Adrenal gland (tissue), 12 donors: Measurements from ENCODE around the gene MBL2. TPM values are rescaled to one million over a fixed set of nuclear protein-coding genes. Genes with fewer than 3 reads are reported as not detected.

ENCODE experiments used
- DNase-seq, 7 donors: peaks; one replicate each; pipeline ENCODE4 v3.0.0-alpha.2; 2019 to 2020
- H3K27ac ChIP-seq, 5 donors: fragments of 200-600 bp; sonication (generic) in 4 of 5; 1 replicate in 3 of 5; 2 replicates in 2 of 5; pipeline versions ENCODE4 v1.5.1 to v1.8.0; 2016 to 2020; ENCODE audit warnings: mild to moderate bottlenecking in 1 of 5
- H3K27me3 ChIP-seq: fragments of 200-600 bp; 2 replicates; pipeline ENCODE4 v1.8.0; 2021
- H3K36me3 ChIP-seq, 2 donors: fragments of 200-600 bp; replicated peaks in 1 of 2; 1 replicate in 1 of 2; 2 replicates in 1 of 2; pipeline versions ENCODE4 v1.5.1 to v1.8.0; 2018 to 2022
- H3K4me1 ChIP-seq, 2 donors: fragments of 200-600 bp; replicated peaks in 1 of 2; 1 replicate in 1 of 2; 2 replicates in 1 of 2; pipeline versions ENCODE4 v1.5.1 to v1.8.0; 2018 to 2021
- H3K4me3 ChIP-seq, 4 donors: fragments of 200-600 bp; sonication (generic) in 3 of 4; one replicate each; pipeline ENCODE4 v1.5.1; 2016 to 2018
- H3K9me3 ChIP-seq, 3 donors: fragments of 200-600 bp; sonication (generic) in 1 of 3; replicated peaks in 1 of 3; 1 replicate in 2 of 3; 2 replicates in 1 of 3; pipeline versions ENCODE4 v1.5.1 to v1.8.0; 2016 to 2021
- POLR2A ChIP-seq, 2 donors: fragments of 450-650 bp; IDR thresholded peaks; one replicate each; pipeline ENCODE4 v1.6.1; 2017; ENCODE audit warnings: antibody characterized with exemption in 2 of 2, mild to moderate bottlenecking in 2 of 2, moderate library complexity in 1 of 2
- WGBS, 4 donors: extraction: QIAGEN DNeasy Blood & Tissue Kit in 2 of 4; methylation state at CpG; one replicate each; pipeline versions ENCODE4 v1.1.5 to v1.1.7; 2013 to 2017; 5-methylcytosine and 5-hydroxymethylcytosine counted together
- intact Hi-C, 2 donors: fragments of 100-400 bp; cut with DNase I; formaldehyde crosslinking; loops; one replicate each; pipeline versions ENCODE4 v1.14.1 to v1.15.0; 2022 to 2023
- polyA plus RNA-seq, 3 donors: library from polyadenylated mRNA; stranded (reverse); fragments of 200-250 nt in 2 of 3; fragments of 350-450 nt in 1 of 3; fragmentation: Illumina TruSeq in 1 of 3; extraction: RNeasy Lipid Tissue Mini Kit (QIAGEN cat#74804) in 1 of 3; gene quantifications; one replicate each; pipeline ENCODE4 v1.2.3, GENCODE V29; 2013 to 2014
- total RNA-seq, 9 donors: library from RNA; depleted of rRNA in 4 of 9; stranded (reverse); fragments of >200 nt in 4 of 9; fragments of 120-200 nt in 1 of 9; fragmentation: NEBNext Ultra II Directional in 1 of 9; extraction: Animal tissue kit (Norgen Biotek cat#: 25700) in 1 of 9; gene quantifications; one replicate each; pipeline versions ENCODE4 v1.1.0 to v1.2.4, GENCODE V29; 2013 to 2023
- TF ChIP-seq, protein P1 (sequence below), 6 experiments: fragments of 450-650 bp in 4 of 6; fragments of 200-600 bp in 2 of 6; sonication (generic) in 1 of 6; IDR thresholded peaks; 1 replicate in 5 of 6; 2 replicates in 1 of 6; pipeline versions ENCODE4 v1.5.1 to v1.8.0; 2016 to 2021; ENCODE audit warnings: antibody characterized with exemption in 6 of 6, mild to moderate bottlenecking in 2 of 6, moderate library complexity in 1 of 6
- donor health status: healthy with polysubstance abuse.
- donor health status: Bipolar disorder and iron deficiency.
- donor health status: DM: yes; HTN: yes; CAD: no.
- donor health status: DM: no; HTN: no; CAD: no.
- donor health status: DM: no; HTN: no; CAD: no.
- donor health status: DM: yes; HTN: yes; CAD: no.

Gene MBL2
- total and polyA plus RNA-seq, 12 donors: 0.04 to 3.7 (median 0.07) TPM; not detected in 8

DNA sequence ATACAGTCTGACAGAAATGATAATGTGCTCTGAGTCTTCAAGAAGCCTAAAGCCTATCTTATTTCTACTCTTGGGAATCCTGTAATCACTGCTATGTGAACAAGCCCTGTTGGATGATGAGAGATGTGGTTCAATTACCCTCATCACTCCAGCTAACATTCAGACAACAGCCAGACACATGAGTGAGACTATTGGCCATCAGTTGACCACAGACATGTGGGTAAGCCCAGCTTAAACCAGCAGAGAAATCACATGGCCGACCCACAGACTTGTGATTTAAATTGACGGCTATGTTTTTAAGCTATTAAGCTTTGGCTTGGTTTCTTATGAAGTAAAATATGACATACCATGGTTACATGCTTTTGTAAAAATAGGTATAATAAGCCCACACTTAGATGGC lies 2.6 kb downstream of the MBL2 start:
- TF ChIP-seq, protein P1, sequence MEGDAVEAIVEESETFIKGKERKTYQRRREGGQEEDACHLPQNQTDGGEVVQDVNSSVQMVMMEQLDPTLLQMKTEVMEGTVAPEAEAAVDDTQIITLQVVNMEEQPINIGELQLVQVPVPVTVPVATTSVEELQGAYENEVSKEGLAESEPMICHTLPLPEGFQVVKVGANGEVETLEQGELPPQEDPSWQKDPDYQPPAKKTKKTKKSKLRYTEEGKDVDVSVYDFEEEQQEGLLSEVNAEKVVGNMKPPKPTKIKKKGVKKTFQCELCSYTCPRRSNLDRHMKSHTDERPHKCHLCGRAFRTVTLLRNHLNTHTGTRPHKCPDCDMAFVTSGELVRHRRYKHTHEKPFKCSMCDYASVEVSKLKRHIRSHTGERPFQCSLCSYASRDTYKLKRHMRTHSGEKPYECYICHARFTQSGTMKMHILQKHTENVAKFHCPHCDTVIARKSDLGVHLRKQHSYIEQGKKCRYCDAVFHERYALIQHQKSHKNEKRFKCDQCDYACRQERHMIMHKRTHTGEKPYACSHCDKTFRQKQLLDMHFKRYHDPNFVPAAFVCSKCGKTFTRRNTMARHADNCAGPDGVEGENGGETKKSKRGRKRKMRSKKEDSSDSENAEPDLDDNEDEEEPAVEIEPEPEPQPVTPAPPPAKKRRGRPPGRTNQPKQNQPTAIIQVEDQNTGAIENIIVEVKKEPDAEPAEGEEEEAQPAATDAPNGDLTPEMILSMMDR (IDR thresholded peaks at IDR 0.05): no peak
- TF ChIP-seq POLR2A (IDR thresholded peaks at IDR 0.05): no peak
- Histone ChIP-seq H3K27ac (no peak overlapping the region), H3K36me3 (no peaks in the 10 kb centered on the region), H3K27me3 (no peaks in the 10 kb centered on the region), H3K4me1 (no peaks in the 10 kb centered on the region), H3K9me3 (no peaks in the 10 kb centered on the region), H3K4me3 (no peak overlapping the region)
- intact Hi-C loops: no loop called here
- WGBS, 4 donors: 82 to 97% (median 93%) methylated on average over 2 of the region's 2 CpGs
- DNase-seq: no peak

DNA sequence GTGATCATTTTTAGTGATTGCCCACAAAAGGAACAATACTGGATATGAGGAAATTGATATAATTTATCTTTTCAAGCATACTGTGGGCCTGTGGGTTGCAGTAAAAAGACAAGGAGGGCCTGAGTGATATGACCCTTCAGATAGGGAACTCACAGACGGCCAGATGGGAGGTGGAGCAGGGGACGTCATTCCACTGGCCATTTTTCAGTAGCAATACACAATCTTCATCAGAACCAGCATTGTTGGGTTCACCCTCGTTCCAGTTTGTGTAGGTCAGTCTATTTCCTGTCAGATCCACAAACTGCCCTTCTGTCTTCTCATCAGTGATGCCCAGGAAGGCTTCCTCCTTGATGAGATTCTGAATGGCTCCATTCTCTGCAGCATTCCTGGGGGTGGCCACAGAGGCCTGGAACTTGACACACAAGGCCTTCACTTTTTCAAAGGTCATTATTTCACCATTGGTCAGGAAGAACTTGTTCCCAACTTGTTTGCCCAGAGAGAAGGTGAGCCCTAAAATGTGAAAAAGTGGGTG lies 4.5 kb downstream of the MBL2 start:
- H3K4me3 ChIP-seq: no peak overlapping the region
- no peak overlapping the region for H3K27ac ChIP-seq
- H3K4me1 ChIP-seq: no peaks in the 10 kb centered on the region
- DNase-seq: no peak
- WGBS, 4 donors: 53 to 80% (median 68%) methylated on average over 3 of the region's 3 CpGs
- no peaks in the 10 kb centered on the region for H3K36me3 ChIP-seq
- intact Hi-C loops: no loop called here
- TF ChIP-seq POLR2A (IDR thresholded peaks at IDR 0.05): no peak
- TF ChIP-seq, protein P1 (IDR thresholded peaks at IDR 0.05): no peak
- no peaks in the 10 kb centered on the region for H3K27me3 ChIP-seq
- no peaks in the 10 kb centered on the region for H3K9me3 ChIP-seq

DNA sequence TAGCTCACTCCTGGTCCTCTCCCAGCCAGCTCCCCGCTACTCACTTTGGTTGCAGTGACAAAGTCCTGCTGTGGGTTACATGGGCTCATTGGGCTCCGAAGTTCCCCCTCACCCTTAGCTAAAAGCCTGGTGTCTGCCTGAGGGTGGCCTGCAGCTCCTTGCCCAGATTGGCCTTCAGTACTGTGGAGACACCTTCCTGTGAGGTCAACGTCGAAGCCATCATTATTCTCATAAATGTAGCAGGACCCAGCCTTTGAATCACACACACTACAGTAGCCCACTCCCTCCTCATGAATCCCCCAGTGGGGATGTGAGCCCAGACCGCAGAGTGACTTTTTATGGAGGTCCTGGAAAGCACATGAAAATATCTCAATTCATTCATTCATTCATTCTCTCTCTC lies 10.5 kb downstream of the MBL2 start:
- Histone ChIP-seq H3K36me3 (no peaks in the 10 kb centered on the region), H3K4me1 (no peaks in the 10 kb centered on the region), H3K9me3 (no peaks in the 10 kb centered on the region), H3K27me3 (no peaks in the 10 kb centered on the region), H3K27ac (no peak overlapping the region), H3K4me3 (no peak overlapping the region)
- TF ChIP-seq POLR2A (IDR thresholded peaks at IDR 0.05): no peak
- TF ChIP-seq, protein P1 (IDR thresholded peaks at IDR 0.05): no peak
- 79 to 90% (median 89%) methylated on average over 5 of the region's 5 CpGs for WGBS, 4 donors
- intact Hi-C loops: no loop called here
- no peak for DNase-seq

DNA sequence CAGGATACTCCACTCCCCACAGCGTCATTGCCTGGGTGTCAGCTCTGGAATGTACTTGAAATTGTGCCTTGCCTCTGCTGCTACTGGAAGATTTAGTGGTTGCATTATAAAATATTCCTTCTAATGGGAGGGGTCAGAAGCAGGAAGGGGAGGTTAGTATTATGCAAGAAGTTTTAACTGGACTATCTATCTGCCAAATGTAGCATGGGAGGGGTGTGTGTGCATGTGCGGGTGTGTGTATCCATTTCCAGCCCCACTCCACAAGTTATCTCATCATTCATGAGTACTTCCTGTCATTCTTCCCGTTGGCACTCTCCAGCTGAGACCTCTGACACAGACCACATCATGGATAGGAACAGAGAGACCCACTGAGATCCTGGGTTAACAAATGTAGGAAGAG lies 13.4 kb downstream of the MBL2 start:
- H3K36me3 ChIP-seq: no peaks in the 10 kb centered on the region
- H3K27ac ChIP-seq: no peak overlapping the region
- DNase-seq: peak in 1 of 7 donors; percentile 9
- no peaks in the 10 kb centered on the region for H3K27me3 ChIP-seq
- intact Hi-C loops: no loop called here
- no peak for TF ChIP-seq POLR2A (IDR thresholded peaks at IDR 0.05)
- TF ChIP-seq, protein P1 (IDR thresholded peaks at IDR 0.05): no peak
- H3K4me3 ChIP-seq: no peak overlapping the region
- no peaks in the 10 kb centered on the region for H3K4me1 ChIP-seq
- H3K9me3 ChIP-seq: no peaks in the 10 kb centered on the region
- 36 to 47% (median 42%) methylated on average over 3 of the region's 3 CpGs for WGBS, 4 donors
